Fibroblast of skin of back (primary cell): ENCODE results near the gene MSI2.

Source experiments
- DNase-seq: peaks from one replicate; pipeline ENCODE4 v3.0.0-alpha.2; 2013

Gene MSI2

DNA sequence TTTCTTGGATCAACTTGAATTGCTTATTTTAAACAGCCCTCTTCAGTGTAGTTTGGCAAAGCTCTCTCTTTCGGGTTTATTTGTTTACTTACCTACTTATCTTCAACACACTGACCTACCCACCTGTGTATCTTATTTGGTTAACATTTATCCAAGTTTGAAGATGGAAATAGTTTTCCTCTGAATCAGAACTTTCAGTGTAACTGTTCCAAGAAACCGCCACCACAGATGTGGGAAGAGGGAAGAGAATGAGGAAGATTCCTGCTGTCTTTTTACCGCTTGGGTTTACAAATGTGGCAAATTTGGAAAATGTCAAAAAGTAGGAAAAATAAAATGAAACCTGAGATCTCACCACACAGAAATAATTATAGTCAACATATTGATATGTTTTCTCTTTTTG, 115.8 kb downstream of the MSI2 start:
- peak; percentile 8 for DNase-seq

GRCh38 chr17:57373048-57373447, 116.7 kb downstream of the MSI2 start:
- no peak for DNase-seq

GRCh38 chr17:57373756-57374155, 117.4 kb downstream of the MSI2 start:
- no peak for DNase-seq

DNA sequence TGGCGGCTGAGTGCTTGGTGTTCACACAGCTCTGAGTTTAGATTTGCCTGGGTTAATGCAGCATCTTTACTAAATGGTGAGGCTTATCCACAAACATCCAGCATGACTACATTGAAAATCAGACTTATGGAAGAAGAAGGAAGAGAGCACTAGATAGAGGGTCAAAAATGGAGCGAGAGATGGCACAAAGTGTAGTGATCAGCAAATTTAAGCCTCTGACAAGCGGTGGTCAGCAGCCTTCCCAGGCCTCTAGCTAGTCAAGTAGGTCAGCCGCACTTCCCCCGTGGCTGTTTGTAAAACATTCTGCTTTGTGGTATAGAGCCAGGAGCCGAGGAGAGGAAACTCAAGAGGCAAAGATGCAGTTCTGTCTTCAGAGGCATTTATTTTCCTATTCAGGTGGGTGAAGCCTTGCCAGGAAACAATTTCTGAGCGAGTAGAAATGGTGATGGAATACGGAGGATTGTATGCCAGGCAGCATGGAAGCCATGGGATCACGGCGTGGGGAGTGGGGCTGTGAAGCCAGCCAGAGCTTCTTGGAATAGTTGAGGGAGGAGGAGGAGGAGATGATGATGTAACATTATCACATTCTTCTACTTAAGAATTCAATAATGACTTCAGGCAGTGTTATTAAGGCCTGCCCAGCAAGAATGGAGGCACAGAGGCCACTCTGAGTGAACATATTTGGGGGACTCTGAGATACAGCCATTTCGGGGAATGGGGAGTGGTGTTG, 118.9 kb downstream of the MSI2 start:
- DNase-seq: no peak

- DNase-seq: no peak
These were observed 119.5 kb downstream of the MSI2 start for GRCh38 chr17:57375770-57376225.

GRCh38 chr17:57377094-57377493, 120.8 kb downstream of the MSI2 start:
- no peak for DNase-seq

DNA sequence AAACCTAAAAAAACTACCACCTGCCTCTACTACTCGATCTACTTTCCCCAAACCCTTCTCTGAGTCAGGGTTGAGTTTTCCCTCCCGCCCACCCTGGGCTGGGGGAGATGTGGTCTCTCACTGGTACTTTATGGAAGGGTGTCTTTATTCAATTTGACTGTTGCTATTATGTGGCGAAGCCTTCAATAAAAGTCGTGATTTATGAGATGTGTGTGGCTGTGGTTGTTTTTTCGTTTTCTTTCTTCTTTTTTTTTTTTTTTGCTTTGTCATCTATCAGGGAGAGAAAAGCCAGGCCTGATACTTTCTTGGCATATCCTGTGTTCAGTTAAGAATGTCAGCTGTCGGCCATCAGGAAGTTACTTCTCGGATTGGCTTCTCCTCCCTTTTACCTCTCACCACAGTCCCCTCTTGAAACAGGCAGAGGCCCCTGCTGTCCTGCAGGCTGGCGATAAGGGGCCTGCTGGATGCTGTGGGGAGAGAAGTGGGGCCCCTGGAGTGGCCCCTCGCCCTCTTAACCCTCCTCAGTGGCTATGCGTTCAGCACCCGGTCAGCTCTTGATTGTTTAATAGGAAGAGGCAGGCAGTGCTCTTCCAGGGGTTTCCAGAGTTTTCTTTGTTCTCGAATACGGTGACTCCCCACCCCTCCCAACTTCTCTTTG, 123.0 kb downstream of the MSI2 start:
- no peak for DNase-seq

- DNase-seq: no peak
These were observed 123.6 kb downstream of the MSI2 start for GRCh38 chr17:57379895-57380434.

- no peak for DNase-seq
These were observed 125.2 kb downstream of the MSI2 start for GRCh38 chr17:57381498-57381897.

DNA sequence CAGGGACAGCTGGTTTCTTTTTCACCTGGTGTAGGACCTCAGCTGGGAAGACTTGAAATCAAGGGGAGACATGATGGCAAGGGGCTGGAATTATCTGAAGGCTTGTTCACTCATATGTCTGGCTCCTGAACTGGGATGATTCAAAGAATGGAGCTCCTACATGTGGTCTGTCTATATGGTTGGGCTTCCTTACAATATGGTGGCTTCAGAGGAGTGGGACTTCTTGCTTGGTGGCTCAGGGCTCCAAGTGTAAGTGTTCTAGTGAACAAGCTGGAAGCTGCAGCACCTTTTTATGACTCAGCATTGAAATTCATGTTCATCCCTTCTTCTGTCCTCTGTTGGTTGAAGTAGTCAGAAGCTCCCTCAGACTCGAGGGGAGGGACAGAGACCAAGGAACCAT, 127.9 kb downstream of the MSI2 start:
- no peak for DNase-seq

- DNase-seq: no peak
These were observed 129.7 kb downstream of the MSI2 start for GRCh38 chr17:57385975-57386374.

DNA sequence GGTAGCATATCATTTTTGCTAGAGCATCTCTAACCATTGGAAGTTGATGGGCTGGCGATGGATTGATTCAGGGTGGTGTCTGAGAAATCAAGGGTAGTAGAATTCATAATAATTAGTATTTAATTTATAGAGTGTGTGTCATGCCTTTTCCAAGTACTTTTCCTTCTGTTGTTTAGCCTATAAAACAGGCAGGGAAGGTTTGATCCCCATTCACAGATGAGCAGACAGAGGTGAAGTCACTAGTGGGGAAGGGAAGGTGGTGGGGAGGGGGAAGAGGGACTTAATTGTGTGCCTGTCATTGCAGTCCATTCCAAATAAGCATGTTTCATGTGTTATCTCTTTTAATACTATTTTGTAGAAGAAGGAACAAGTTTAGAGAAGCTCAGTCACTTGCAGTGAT, 131.3 kb downstream of the MSI2 start:
- DNase-seq: no peak

DNA sequence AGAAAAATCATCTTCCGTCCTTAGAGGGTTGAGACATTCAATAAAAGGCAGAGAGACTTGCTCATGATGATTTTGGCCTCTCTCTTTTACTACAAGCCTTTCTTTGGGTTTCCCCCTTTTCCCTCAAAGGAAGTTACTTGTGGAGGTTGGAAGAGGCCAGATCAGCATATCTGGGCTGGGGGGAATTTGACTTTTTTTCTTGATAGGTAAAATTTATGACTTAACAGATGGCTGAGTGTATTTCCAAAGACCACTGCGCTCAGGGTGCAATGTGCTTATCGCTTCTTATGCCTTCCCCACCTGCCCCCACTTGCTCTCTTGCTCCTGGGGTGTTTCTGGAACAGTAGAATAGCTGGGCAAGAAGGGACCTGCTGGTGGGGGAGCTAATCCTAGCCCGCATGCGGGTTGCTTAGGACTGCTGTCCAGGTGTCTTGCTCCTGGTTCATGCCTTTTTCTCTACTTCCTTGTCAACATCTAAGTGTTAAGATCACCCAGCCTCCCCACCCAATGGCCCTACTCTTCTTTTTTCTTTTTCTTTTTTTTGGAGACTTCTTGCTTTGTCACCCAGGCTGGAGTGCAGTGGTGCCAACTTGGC, 131.9 kb downstream of the MSI2 start:
- DNase-seq: no peak

DNA sequence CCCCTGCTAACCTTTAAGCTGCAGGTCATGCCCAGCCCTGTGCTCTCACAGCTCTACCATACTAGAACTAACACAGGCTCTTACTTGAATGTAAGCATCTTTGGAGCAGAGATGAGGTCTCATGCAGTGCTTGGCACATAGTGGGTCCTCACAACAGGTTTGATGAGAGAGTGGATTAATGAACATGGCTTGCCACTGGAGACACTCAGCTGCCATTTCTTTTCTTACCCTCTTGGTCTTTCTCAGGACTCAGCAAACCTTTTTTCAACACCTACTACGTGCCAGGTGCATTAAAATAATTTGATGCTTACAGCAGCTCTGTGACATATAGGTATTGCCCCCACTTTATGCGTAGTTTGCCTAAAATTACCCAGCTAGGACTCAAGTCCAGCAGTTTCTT, 133.2 kb downstream of the MSI2 start:
- DNase-seq: no peak

DNA sequence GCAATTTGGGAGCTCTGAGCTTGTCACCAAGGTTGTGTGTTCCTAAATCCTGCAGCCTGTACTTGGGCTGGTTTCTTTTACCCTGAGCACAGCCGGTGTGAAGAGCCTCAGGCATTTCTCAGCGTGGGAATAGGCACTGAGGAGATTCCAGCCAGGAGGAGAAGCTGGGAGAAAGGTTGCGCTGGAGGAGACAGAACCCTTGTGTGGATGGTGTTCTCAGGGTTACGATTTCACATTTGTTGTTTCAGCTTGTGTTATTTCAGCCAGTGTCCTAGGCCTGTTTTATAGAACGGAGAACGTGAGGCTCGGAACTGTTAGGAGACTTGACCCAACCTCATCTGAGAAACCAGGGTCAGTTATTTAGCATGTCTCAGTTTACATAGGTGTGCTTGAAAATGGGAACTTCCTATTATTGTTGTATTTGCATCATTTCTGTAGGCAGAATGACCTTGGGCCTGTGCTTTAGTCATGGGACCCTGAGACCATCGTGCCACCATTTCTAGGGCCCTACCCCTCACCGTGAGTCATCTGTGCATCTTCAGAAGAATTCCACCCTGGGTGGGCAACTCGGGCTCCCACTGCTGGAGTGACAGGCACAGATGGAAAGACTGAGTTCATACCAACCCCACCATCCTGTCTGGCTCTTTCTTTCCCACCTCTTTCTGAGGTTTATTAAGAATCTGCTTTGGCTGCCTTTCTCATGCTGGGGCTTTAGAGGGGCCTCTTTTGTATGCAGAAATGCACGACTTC, 134.9 kb downstream of the MSI2 start:
- DNase-seq: no peak

DNA sequence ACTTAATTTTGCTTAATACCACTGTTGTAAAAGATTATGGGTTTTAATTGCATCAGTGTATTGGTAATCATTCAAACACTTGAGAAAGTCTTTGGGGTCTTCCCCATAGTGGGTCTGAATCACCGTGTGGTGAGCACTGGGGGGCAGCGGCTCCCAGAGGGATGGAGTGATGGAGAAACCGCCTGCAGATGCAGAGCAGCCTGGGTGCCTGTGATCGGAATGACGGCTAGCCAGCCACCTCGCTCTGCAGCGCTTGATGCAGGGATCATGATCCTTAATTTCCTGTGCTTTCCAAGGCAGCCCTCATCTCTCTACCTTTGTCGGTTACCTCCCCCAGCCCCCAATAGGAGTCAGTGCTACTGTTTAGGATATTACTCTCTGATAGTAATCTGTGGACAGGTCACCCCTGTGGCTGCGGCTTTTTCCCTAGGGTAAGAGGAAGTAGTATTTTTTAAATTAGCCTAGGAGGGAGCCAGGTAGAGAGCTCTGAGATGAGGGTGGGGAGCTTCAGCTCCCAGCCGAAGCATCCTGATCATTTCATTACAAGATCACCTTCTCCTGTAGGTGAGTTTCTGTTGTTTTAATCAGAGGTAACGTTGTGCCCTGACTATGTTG, 135.6 kb downstream of the MSI2 start:
- no peak for DNase-seq

DNA sequence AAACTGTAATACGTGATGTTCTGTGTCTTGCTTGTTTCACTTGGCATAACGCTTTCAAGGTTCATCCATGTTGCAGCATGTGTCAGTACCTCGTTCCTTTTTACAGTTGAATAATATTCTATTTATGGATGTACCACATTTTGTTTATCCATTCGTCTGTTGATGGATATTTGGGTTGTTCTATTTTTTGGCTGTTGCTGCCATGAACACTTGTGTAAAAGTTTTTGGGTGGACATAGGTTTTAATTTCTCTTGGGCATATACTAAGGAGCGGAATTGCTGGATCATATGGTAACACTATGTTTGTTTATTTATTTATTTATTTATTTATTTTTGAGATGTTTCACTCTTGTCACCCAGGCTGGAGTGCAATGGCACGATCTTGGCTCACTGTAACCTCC, 137.0 kb downstream of the MSI2 start:
- no peak for DNase-seq

DNA sequence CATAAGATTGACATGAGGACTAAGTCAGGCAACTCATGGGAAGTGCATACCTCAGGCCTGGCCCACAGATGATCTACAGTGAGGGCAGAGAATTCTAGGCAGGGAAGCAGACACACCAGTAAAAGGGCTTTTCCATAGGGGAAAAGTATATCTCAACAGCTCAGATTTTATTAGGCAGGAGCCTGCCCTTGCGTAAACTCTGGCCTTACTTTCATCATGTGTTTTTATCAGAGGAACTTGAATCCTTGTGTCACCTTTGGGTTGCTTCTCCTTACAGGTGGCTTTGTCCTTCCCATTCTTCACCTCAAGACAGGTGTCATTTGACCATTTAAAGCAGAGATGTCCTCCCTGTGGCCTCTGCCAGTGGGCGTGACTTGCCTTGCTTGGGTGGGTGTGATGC, 138.1 kb downstream of the MSI2 start:
- no peak for DNase-seq

- DNase-seq: no peak
These were observed 139.5 kb downstream of the MSI2 start for GRCh38 chr17:57395721-57396321.

GRCh38 chr17:57396511-57396921, 140.2 kb downstream of the MSI2 start:
- no peak for DNase-seq

- no peak for DNase-seq
These were observed 141.1 kb downstream of the MSI2 start for GRCh38 chr17:57397402-57397801.

GRCh38 chr17:57399690-57400089, 143.4 kb downstream of the MSI2 start:
- DNase-seq: no peak
